Panc1 (cell line): Measurements from ENCODE around the gene TMEM170A.

Experiments
- POLR2AphosphoS5 ChIP-seq: IDR thresholded peaks from 2 replicates; pipeline ENCODE4 v1.6.1; 2012; ENCODE audit warnings: mild to moderate bottlenecking, low read depth, low read length, moderate library complexity
- TCF7L2 ChIP-seq: IDR thresholded peaks from 2 replicates; pipeline ENCODE4 v1.6.1; 2011; ENCODE audit warnings: mild to moderate bottlenecking, low read depth, low read length, inconsistent platforms
- TF ChIP-seq, protein P1 (sequence below): fragments of 450-650 bp; IDR thresholded peaks from 2 replicates; pipeline ENCODE4 v1.5.1; 2017; ENCODE audit warnings: mild to moderate bottlenecking

DNA sequence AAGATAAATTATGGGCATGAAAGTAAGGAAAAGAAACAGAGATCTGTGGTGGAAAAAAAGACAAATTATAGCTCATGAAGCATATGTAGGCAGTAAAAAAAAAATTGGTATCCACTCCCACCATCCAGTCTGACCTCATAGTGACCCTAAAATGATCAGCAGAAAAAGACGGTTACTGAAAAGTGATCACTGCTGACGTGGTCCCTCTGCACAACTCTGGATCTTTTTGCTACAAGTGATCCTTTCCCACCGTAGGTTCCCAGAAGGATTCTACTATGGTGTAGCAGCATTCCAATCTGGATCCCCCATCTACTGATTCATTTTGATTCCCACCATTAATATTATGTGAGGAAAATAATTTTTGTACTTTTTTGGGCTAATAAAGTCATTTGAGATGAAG is 41.6 kb upstream of the TMEM170A start:
- TF ChIP-seq, protein P1, sequence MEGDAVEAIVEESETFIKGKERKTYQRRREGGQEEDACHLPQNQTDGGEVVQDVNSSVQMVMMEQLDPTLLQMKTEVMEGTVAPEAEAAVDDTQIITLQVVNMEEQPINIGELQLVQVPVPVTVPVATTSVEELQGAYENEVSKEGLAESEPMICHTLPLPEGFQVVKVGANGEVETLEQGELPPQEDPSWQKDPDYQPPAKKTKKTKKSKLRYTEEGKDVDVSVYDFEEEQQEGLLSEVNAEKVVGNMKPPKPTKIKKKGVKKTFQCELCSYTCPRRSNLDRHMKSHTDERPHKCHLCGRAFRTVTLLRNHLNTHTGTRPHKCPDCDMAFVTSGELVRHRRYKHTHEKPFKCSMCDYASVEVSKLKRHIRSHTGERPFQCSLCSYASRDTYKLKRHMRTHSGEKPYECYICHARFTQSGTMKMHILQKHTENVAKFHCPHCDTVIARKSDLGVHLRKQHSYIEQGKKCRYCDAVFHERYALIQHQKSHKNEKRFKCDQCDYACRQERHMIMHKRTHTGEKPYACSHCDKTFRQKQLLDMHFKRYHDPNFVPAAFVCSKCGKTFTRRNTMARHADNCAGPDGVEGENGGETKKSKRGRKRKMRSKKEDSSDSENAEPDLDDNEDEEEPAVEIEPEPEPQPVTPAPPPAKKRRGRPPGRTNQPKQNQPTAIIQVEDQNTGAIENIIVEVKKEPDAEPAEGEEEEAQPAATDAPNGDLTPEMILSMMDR = no peak
- TF ChIP-seq TCF7L2 = no peak
- no peak for TF ChIP-seq POLR2AphosphoS5
